Esophagus (tissue), 2 donors: ENCODE data around the gene PRXL2C. TPM values are rescaled to one million over a fixed set of nuclear protein-coding genes. Genes with fewer than 3 reads are reported as not detected.
"Not testable (repeated sequence)": the region's sequence is repeated elsewhere in the genome, so short reads cannot be mapped to it uniquely, and the experiment has no call there.

Source experiments
- H3K27ac ChIP-seq, 2 donors: one replicate each; pipeline ENCODE4 v1.5.1; 2013; ENCODE audit warnings: low read depth in 2 of 2, mild to moderate bottlenecking in 2 of 2, inconsistent platforms in 1 of 2, low read length in 1 of 2, moderate library complexity in 1 of 2
- H3K27me3 ChIP-seq, 2 donors: one replicate each; pipeline ENCODE4 v1.6.1; 2013; ENCODE audit warnings: low read length in 2 of 2, control low read depth in 1 of 2, mild to moderate bottlenecking in 1 of 2; ENCODE audit not compliant: insufficient read depth in 2 of 2, control insufficient read depth in 1 of 2
- H3K36me3 ChIP-seq, 2 donors: one replicate each; pipeline ENCODE4 v1.6.1; 2013; ENCODE audit warnings: low read length in 1 of 2; ENCODE audit not compliant: control insufficient read depth in 2 of 2, insufficient read depth in 2 of 2
- H3K4me1 ChIP-seq, 2 donors: one replicate each; pipeline ENCODE4 v1.6.1; 2013; ENCODE audit warnings: low read length in 1 of 2; ENCODE audit not compliant: control insufficient read depth in 2 of 2, insufficient read depth in 2 of 2
- H3K4me3 ChIP-seq, 2 donors: one replicate each; pipeline ENCODE4 v1.5.1; 2013; ENCODE audit warnings: low read length in 2 of 2, mild to moderate bottlenecking in 2 of 2, low read depth in 1 of 2, moderate library complexity in 1 of 2
- H3K9me3 ChIP-seq, 2 donors: one replicate each; pipeline ENCODE4 v1.6.1; 2013; ENCODE audit warnings: mild to moderate bottlenecking in 2 of 2, low read depth in 1 of 2, low read length in 1 of 2, moderate library complexity in 1 of 2; ENCODE audit not compliant: control insufficient read depth in 2 of 2, insufficient read depth in 1 of 2
- WGBS, 2 donors: extraction: QIAGEN DNeasy Blood & Tissue Kit; methylation state at CpG; one replicate each; pipeline ENCODE4 v1.1.7; 2013; 5-methylcytosine and 5-hydroxymethylcytosine counted together
- polyA plus RNA-seq, 2 donors: library from polyadenylated mRNA; stranded (reverse); fragments of 200-250 nt; gene quantifications; one replicate each; pipeline ENCODE4 v1.2.3, GENCODE V29; 2013
- donor health status: healthy with polysubstance abuse.
- donor health status: Bipolar disorder and iron deficiency.

PRXL2C gene
- polyA plus RNA-seq, 2 donors, result 2.0 to 3.1 TPM

DNA sequence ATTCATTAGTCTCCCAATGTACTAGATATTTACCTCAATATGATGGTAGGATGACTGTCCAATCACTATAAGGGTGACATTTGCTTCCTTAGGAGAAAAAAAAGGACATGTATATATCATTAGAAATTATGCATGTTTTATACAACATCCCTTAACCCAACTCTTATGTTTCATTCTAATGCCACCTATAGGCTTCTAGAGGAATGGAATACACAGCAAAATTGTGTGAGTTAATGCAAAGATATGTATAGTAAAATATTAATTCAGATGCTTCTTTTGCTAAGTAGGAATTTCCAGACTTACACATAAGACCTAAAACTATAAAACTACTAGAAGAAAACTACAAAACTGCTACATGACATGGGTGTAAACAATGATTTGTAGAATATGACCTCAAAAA lies 3.5 kb downstream of the PRXL2C start:
- Histone ChIP-seq H3K36me3 (peaks cover 0 to 6% of the 10 kb centered on the region in 2 donors), H3K9me3 (no peaks in the 10 kb centered on the region), H3K4me3 (no peak overlapping the region)

DNA sequence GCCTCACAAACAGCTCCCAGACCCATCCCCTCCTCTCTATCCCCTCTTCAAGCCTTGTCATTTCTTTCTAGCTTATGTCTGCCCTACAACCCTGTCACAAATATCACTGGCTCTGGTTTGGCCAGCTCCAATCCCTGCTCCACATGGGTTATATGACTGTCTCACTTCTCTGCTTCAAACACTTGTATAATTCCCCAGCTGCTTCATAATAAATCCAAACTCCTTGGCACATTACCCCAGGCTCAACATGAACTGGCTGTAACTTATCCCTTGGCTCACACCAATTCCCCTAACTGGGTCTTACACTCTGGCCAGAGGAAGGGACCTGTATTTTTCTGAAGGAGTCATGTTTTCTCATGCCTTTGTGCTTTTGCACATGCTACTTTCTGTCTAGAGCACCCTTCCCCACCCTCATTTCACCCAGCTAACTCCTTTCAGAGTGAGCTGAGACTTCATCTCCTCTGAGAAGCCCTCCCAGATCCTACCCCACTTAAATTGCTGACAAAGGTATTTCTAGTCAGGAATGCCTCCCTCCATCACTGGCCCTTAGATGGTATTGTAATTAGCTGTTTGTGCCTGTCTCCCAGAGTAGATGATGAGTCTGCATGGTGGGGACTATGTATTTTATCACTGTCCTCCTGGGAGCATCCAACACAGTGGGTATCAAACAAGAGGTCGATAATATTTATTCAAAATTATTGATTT lies 5.3 kb downstream of the PRXL2C start:
- Histone ChIP-seq H3K27me3 (no peaks in the 10 kb centered on the region), H3K4me1 (no peaks in the 10 kb centered on the region), H3K4me3 (no peak overlapping the region), H3K27ac (no peak overlapping the region), H3K9me3 (no peaks in the 10 kb centered on the region), H3K36me3 (peaks cover 0 to 6% of the 10 kb centered on the region in 2 donors)
- WGBS, 2 donors, result 66 to 92% methylated on average over 1 of the region's 1 CpG

More for the DNA sequence above, 3.5 kb downstream of the PRXL2C start:
- Histone ChIP-seq H3K27ac (no peak overlapping the region), H3K4me1 (no peaks in the 10 kb centered on the region), H3K27me3 (no peaks in the 10 kb centered on the region)

DNA sequence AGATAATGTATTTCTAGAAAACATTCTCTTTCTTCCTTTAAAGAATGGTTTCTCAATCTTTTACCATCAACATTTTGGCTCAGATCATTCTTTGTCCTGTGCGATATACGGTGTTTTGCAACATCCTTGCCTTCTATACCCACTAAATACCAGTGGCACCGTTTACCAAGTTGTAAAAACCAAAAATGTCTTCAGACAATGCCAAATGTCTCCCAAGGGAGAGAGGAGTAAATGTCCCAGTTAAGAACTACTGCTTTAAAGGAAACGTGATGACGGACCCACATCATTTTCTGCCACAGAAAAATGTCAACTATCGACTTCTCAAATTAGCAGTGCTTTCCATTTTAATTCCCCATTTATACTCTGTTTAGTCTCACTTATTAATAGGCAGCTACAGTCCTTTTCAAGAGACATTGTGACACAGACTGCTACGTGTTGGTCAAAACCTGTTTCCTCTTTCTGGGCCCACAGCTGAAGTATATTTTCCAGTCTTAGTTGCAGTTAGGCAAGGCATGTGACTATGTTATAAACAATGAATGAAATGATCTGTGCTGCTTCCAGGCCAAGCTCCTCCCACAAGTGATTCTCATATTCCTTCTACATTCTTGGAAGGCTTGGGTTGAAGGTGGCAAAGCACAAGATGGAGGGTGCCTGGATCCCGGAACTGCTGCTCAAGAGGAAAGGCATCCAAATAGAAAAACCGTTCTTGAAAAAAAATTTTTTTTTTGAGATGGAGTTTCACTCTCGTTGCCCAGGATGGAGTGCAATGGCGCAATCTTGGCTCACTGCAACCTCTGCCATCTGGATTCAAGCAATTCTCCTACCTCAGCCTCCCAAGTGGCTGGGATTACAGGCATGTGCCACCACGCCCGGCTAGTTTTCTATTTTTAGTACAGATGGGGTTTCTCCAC lies 8.8 kb downstream of the PRXL2C start:
- Histone ChIP-seq H3K4me1 (no peaks in the 10 kb centered on the region), H3K4me3 (no peak overlapping the region), H3K27ac (peak overlapping the region; percentile 5 to 25), H3K9me3 (no peaks in the 10 kb centered on the region), H3K36me3 (peaks cover 0 to 6% of the 10 kb centered on the region in 2 donors), H3K27me3 (no peaks in the 10 kb centered on the region)
- 73 to 81% methylated on average over 13 of the region's 13 CpGs for WGBS, 2 donors

DNA sequence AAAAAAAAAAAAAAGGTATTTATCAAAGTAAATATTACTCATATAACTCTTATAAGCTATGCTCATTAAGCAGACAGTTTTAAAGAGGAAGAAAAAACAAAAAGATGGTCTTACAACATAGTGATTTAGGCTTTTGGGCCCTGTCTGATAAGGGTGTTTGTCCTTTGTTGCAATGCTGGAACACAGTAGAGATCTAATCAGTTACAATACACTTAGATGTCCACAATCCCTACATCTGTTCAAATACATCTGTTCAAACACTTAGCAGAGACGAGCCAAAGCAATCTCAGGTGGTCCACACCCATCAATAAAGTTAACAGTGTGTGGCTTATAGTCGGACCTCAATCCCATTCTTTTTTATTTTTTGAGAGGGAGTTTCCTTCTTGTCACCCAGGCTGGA lies 11.0 kb downstream of the PRXL2C start:
- no peaks in the 10 kb centered on the region for H3K9me3 ChIP-seq
- H3K4me1 ChIP-seq, result no peaks in the 10 kb centered on the region
- no peak overlapping the region for H3K4me3 ChIP-seq
- no peak overlapping the region for H3K27ac ChIP-seq
- no peaks in the 10 kb centered on the region for H3K36me3 ChIP-seq
- no peaks in the 10 kb centered on the region for H3K27me3 ChIP-seq
- 71 to 89% methylated on average over 2 of the region's 2 CpGs for WGBS, 2 donors

DNA sequence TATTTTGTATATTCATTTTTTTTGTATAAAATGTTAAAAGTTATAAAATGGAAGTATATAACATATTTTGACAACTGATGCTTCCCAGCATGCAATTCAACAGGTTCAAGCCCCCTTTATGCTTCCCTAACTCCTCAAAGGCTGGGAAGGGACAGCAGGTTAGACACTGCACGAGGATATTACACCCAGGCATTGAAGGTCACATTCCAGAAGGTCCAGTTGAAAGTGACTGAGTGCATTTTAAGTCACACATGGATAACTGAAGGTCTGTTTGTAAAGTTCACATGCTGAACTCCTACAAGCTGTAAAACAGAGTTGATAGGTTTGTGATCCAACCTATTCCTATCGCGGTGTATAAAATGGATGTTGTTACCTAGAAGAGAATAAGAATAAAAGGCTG lies 13.6 kb downstream of the PRXL2C start:
- 80 to 86% methylated on average over 3 of the region's 3 CpGs for WGBS, 2 donors
- Histone ChIP-seq H3K27ac (no peak overlapping the region), H3K27me3 (no peaks in the 10 kb centered on the region), H3K36me3 (no peaks in the 10 kb centered on the region), H3K9me3 (no peaks in the 10 kb centered on the region), H3K4me3 (no peak overlapping the region), H3K4me1 (no peaks in the 10 kb centered on the region)

DNA sequence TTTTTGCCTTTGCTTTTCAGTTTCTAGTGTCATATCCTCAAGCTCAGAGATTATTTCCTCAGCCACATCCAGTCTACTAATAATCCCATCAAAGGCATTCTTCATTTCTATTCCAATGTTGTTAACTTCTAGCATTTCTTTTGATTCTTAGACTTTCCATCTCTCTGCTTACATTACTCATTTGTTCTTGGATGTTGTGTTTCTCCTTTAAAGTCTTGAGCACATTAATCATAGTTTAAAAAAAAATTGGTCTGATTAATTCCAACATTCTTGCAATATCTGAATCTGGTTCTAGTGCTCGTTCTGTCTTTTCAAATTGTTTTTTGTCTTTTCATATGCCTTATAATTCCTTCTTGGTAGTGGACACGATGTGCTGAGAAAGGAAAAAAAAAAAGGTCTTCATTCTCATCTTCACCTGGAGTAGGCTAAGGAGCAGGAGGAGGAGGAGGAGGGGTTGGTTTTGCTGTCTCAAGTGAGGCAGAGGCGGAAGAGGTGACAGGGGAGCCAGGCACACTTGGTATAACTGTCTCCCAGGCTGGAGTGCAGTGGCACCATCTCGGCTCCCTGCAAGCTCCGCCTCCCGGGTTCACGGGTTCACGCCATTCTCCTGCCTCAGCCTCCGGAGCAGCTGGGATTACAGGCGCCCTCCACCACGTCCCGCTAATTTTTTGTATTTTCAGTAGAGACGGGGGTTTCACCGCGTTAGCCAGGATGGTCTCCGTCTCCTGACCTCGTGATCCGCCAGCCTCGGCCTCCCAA lies 16.3 kb downstream of the PRXL2C start:
- Histone ChIP-seq H3K36me3 (no peaks in the 10 kb centered on the region), H3K27ac (no peak overlapping the region), H3K27me3 (no peaks in the 10 kb centered on the region), H3K4me1 (no peaks in the 10 kb centered on the region), H3K4me3 (no peak overlapping the region), H3K9me3 (no peaks in the 10 kb centered on the region)
- 82 to 89% methylated on average over 19 of the region's 19 CpGs for WGBS, 2 donors

DNA sequence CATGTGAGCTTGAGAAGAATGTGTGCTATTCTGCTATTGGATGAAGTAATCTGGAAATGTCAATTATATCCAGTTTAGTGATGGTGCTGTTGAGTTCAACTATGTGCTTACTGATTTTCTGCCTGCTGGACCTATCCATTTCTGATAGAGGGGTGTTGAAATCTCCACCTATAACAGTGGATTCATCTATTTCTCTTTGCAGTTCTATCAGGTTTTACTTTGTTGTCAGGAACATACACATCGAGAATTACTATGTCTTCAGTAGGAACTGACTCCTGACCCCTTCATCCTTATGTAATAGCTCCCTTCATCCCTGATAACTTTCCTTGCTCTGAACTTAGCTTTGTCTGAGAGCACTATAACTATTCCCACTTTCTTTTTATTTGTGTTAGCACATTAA lies 18.7 kb downstream of the PRXL2C start:
- 58 to 79% methylated on average over 1 of the region's 1 CpG for WGBS, 2 donors
- no peaks in the 10 kb centered on the region for H3K27me3 ChIP-seq
- no peaks in the 10 kb centered on the region for H3K4me1 ChIP-seq
- H3K4me3 ChIP-seq, result no peak overlapping the region
- no peaks in the 10 kb centered on the region for H3K9me3 ChIP-seq
- no peak overlapping the region for H3K27ac ChIP-seq
- H3K36me3 ChIP-seq, result no peaks in the 10 kb centered on the region

DNA sequence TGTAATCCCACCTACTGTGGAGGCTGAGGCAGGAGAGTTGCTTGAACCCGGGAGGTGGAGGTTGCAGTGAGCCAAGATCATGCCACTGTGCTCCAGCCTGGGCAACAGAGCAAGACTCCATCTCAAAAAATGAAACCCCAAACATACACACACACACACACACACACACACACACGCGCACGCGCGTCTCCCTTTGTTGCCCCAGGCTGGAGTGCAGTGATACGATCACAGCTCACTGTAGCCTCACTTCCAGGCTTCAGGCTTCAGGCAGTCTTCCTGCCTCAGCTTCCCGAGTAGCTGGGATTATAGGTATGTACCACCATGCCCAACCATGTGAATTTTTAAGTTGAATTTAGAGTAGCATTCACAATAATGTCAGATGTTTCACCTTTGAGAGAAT lies 21.5 kb downstream of the PRXL2C start:
- not testable (repeated sequence) for H3K4me1 ChIP-seq, H3K36me3 ChIP-seq, H3K27ac ChIP-seq, H3K27me3 ChIP-seq, H3K9me3 ChIP-seq, H3K4me3 ChIP-seq
- 87 to 92% methylated on average over 8 of the region's 8 CpGs for WGBS, 2 donors

DNA sequence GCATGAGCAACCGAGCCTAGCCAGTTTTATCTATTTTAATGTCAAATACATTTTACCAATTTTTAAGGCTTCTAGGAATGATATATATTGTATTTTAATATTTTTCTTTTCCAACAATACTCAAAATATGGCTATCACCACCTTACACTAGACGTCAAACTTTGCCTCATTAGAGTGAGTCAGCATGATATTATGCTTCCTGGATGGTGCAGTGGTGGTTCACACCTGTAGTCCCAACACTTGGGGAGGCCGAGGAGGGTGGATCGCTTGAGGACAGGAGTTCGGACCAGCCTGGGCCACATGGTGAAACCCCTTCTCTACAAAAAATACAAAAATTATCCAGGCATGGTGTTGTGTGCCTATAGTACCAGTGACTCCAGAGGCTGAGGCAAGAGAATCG lies 28.2 kb downstream of the PRXL2C start:
- H3K9me3 ChIP-seq, result no peaks in the 10 kb centered on the region
- no peaks in the 10 kb centered on the region for H3K36me3 ChIP-seq
- 82 to 87% methylated on average over 6 of the region's 6 CpGs for WGBS, 2 donors
- H3K4me3 ChIP-seq, result no peak overlapping the region
- no peaks in the 10 kb centered on the region for H3K4me1 ChIP-seq
- H3K27ac ChIP-seq, result no peak overlapping the region
- no peaks in the 10 kb centered on the region for H3K27me3 ChIP-seq
